NCI-H345 treated with DMSO at 0.1 percent for 48 hours (cell line): ENCODE data around the gene FASN.
"Not testable (repeated sequence)": the region's sequence is repeated elsewhere in the genome, so short reads cannot be mapped to it uniquely, and the experiment has no call there.

Source experiments
- DNase-seq: peaks from one replicate; lab custom pipeline; 2025; ENCODE audit not compliant: unreplicated experiment; lab: John Stamatoyannopoulos, UW

FASN gene

GRCh38 chr17:82047914-82048570 lies 50.0 kb downstream of the FASN start:
- DNase-seq: no peak

- DNase-seq: no peak
Measured at GRCh38 chr17:82047379-82047778, 50.7 kb downstream of the FASN start.

- no peak for DNase-seq
Measured at GRCh38 chr17:82046903-82047302, 51.1 kb downstream of the FASN start.

- no peak for DNase-seq
Measured at GRCh38 chr17:82045936-82046484, 52.0 kb downstream of the FASN start.

- no peak for DNase-seq
Measured at GRCh38 chr17:82043507-82043906, 54.5 kb downstream of the FASN start.

GRCh38 chr17:82042649-82043048 lies 55.4 kb downstream of the FASN start:
- DNase-seq: no peak

GRCh38 chr17:82041144-82041814 lies 56.8 kb downstream of the FASN start:
- no peak for DNase-seq

- DNase-seq: no peak
Measured at GRCh38 chr17:82039695-82040299, 58.2 kb downstream of the FASN start.

- not testable (repeated sequence) for DNase-seq
Measured at GRCh38 chr17:82038796-82039409, 59.1 kb downstream of the FASN start.

- no peak for DNase-seq
Measured at GRCh38 chr17:82037889-82038195, 60.2 kb downstream of the FASN start.

- peak; percentile 99 for DNase-seq
Measured at GRCh38 chr17:82037092-82037888, 60.7 kb downstream of the FASN start, which contains the start of gene DCXR. Gene DCXR (minus strand): TSS chr17:82037697. CDS start chr17:82037682, 15 bp downstream.

GRCh38 chr17:82036634-82037091 lies 61.4 kb downstream of the FASN start:
- no peak for DNase-seq

GRCh38 chr17:82035956-82036633 lies 61.9 kb downstream of the FASN start:
- no peak for DNase-seq

GRCh38 chr17:82035488-82035887 lies 62.5 kb downstream of the FASN start:
- DNase-seq: no peak

- DNase-seq: no peak
Measured at GRCh38 chr17:82034371-82035011, 63.5 kb downstream of the FASN start.

GRCh38 chr17:82033359-82034085 lies 64.5 kb downstream of the FASN start:
- no peak for DNase-seq

- DNase-seq: peak; percentile 34
Measured at GRCh38 chr17:82031885-82032627, 66.0 kb downstream of the FASN start.

GRCh38 chr17:82031303-82031884 lies 66.6 kb downstream of the FASN start, which contains the start of gene RAC3:
Gene RAC3 (plus strand): TSS chr17:82031678. CDS start chr17:82031762, 84 bp downstream.
- DNase-seq: peak; percentile 41
